Stimulated activated CD4-positive, alpha-beta T cell treated with anti-CD3 and anti-CD28 coated beads, Interleukin-2, amount 100 ng/mL, for 4 hours (primary cell): ENCODE results near the gene SYNGR3.

Experiments used
- DNase-seq: peaks from one replicate; pipeline ENCODE4 v3.0.0-alpha.2; 2020; ENCODE audit warnings: low read depth

The SYNGR3 gene

GRCh38 chr16:2042171-2042985 lies 52.6 kb downstream of the SYNGR3 start:
- DNase-seq: no peak

- no peak for DNase-seq
Observed at GRCh38 chr16:2042986-2043666, 53.4 kb downstream of the SYNGR3 start.
